ENCODE results near the gene KLHL17. TPM values are rescaled to one million over a fixed set of nuclear protein-coding genes. Genes with fewer than 3 reads are reported as not detected.
"Not testable (repeated sequence)": the region's sequence is repeated elsewhere in the genome, so short reads cannot be mapped to it uniquely, and the experiment has no call there.

Gene KLHL17
- polyA plus RNA-seq, 4 donors, result 3.9 to 11.9 (median 6.8) TPM

- DNase-seq (no peak), FAIRE-seq (no peak)
- WGBS, 3 donors, result 45 to 66% (median 59%) methylated on average over 4 to 7 of the region's 7 CpGs
- peak overlapping the region in 1 of 3 donors; percentile 78 for H3K27ac ChIP-seq (ENCODE audit: low read depth in 1 of 3, low read length in 2 of 3)
- peaks cover 0 to 4% of the 10 kb centered on the region in 2 donors for H3K9me3 ChIP-seq (ENCODE audit: control insufficient read depth in 2 of 2, insufficient read depth in 1 of 2, low read depth in 1 of 2, low read length in 1 of 2)
- H3K36me3 ChIP-seq (ENCODE audit: control insufficient read depth in 3 of 3, insufficient read depth in 2 of 3, low read depth in 1 of 3, low read length in 3 of 3), result peaks cover 0 to 12% (median 0%) of the 10 kb centered on the region in 3 donors
- H3K4me3 ChIP-seq (ENCODE audit: low read depth in 1 of 3, low read length in 3 of 3), result no peak overlapping the region
- peaks cover 0 to 43% (median 4%) of the 10 kb centered on the region in 3 donors for H3K4me1 ChIP-seq (ENCODE audit: control insufficient read depth in 3 of 3, insufficient read depth in 2 of 3, low read depth in 1 of 3, low read length in 2 of 3)
- peaks cover 0 to 22% (median 5%) of the 10 kb centered on the region in 3 donors for H3K27me3 ChIP-seq (ENCODE audit: control insufficient read depth in 3 of 3, insufficient read depth in 3 of 3, low read length in 3 of 3)
Observed at GRCh38 chr1:1004420-1004779, 44.0 kb downstream of the KLHL17 start.

DNA sequence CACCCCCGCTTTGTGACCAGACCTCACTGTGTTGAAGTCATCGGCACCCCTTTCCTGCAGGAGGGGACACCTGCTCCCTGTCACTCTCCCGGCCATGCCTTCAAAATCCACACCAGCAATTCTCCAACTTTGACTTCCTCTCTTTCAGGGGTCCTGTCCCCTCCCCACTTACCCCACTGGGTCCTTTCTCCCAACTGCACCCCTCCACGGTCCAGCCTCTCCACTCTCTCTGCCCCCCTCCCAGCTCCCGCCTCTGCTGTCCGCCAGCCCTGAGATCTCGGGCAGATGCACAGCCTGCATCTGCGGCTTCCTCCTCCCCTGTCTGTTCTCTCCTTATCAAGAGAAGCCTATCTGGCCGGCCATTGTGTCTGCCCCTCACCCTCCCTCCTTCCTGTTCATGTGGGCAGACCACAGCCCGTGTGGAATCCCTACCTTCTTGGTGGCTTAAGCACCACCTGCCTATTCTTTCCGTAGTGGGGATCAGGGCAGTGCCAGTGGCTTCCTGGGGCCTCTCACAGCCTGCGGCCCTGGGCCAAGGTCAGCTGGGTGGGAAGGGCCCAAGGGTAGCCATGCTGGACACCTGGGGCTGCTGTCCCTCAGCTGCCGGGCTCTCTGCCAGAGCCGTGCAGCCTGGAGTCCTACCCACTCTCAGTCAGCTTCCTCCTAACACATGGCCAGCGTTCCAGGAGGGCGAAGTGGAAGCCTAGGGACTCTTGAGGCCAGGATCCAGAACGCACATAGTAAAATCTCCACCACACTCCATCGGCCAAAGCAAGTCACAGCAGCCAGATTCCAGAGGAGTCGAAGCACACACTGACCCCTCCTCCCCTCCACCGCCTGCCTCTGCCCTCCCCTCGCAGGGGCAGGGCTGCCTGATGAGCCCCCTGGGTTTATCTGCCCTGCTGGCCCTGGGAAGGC, 44.7 kb downstream of the KLHL17 start:
- no peak for FAIRE-seq

GRCh38 chr1:1005774-1006304, 45.5 kb downstream of the KLHL17 start:
- Histone ChIP-seq H3K27ac (ENCODE audit: low read depth in 1 of 3, low read length in 2 of 3) (peak overlapping the region; percentile 73 to 98 (median 78)), H3K9me3 (ENCODE audit: control insufficient read depth in 2 of 2, insufficient read depth in 1 of 2, low read depth in 1 of 2, low read length in 1 of 2) (peaks cover 0 to 4% of the 10 kb centered on the region in 2 donors), H3K27me3 (ENCODE audit: control insufficient read depth in 3 of 3, insufficient read depth in 3 of 3, low read length in 3 of 3) (peaks cover 0 to 16% (median 3%) of the 10 kb centered on the region in 3 donors), H3K4me1 (ENCODE audit: control insufficient read depth in 3 of 3, insufficient read depth in 2 of 3, low read depth in 1 of 3, low read length in 2 of 3) (peaks cover 0 to 39% (median 0%) of the 10 kb centered on the region in 3 donors), H3K4me3 (ENCODE audit: low read depth in 1 of 3, low read length in 3 of 3) (peak overlapping the region in 2 of 3 donors; percentile 16 to 51), H3K36me3 (ENCODE audit: control insufficient read depth in 3 of 3, insufficient read depth in 2 of 3, low read depth in 1 of 3, low read length in 3 of 3) (peaks cover 0 to 12% (median 0%) of the 10 kb centered on the region in 3 donors)
- no peak for DNase-seq
- no peak for FAIRE-seq
- WGBS, 3 donors, result 51 to 65% (median 56%) methylated on average over 17 to 23 of the region's 23 CpGs

More for the DNA sequence above, 44.7 kb downstream of the KLHL17 start:
- Histone ChIP-seq H3K27me3 (ENCODE audit: control insufficient read depth in 3 of 3, insufficient read depth in 3 of 3, low read length in 3 of 3) (peaks cover 0 to 20% (median 3%) of the 10 kb centered on the region in 3 donors), H3K4me3 (ENCODE audit: low read depth in 1 of 3, low read length in 3 of 3) (peak overlapping the region in 2 of 3 donors; percentile 16 to 51), H3K27ac (ENCODE audit: low read depth in 1 of 3, low read length in 2 of 3) (peak overlapping the region; percentile 33 to 98 (median 78)), H3K9me3 (ENCODE audit: control insufficient read depth in 2 of 2, insufficient read depth in 1 of 2, low read depth in 1 of 2, low read length in 1 of 2) (peaks cover 0 to 4% of the 10 kb centered on the region in 2 donors), H3K36me3 (ENCODE audit: control insufficient read depth in 3 of 3, insufficient read depth in 2 of 3, low read depth in 1 of 3, low read length in 3 of 3) (peaks cover 0 to 12% (median 0%) of the 10 kb centered on the region in 3 donors), H3K4me1 (ENCODE audit: control insufficient read depth in 3 of 3, insufficient read depth in 2 of 3, low read depth in 1 of 3, low read length in 2 of 3) (peaks cover 0 to 43% (median 4%) of the 10 kb centered on the region in 3 donors)
- peak; percentile 68 to 69 for DNase-seq
- 10 to 15% (median 14%) methylated on average over 21 of the region's 21 CpGs for WGBS, 3 donors

- WGBS, 3 donors, result 37 to 72% (median 57%) methylated on average over 37 of the region's 37 CpGs
- peaks cover 0 to 33% (median 0%) of the 10 kb centered on the region in 3 donors for H3K4me1 ChIP-seq (ENCODE audit: control insufficient read depth in 3 of 3, insufficient read depth in 2 of 3, low read depth in 1 of 3, low read length in 2 of 3)
- peak overlapping the region; percentile 73 to 98 (median 78) for H3K27ac ChIP-seq (ENCODE audit: low read depth in 1 of 3, low read length in 2 of 3)
- DNase-seq, result peak; percentile 97
- peak overlapping the region in 2 of 3 donors; percentile 16 to 51 for H3K4me3 ChIP-seq (ENCODE audit: low read depth in 1 of 3, low read length in 3 of 3)
- H3K36me3 ChIP-seq (ENCODE audit: control insufficient read depth in 3 of 3, insufficient read depth in 2 of 3, low read depth in 1 of 3, low read length in 3 of 3), result peaks cover 0 to 12% (median 0%) of the 10 kb centered on the region in 3 donors
- peaks cover 0 to 9% (median 3%) of the 10 kb centered on the region in 3 donors for H3K27me3 ChIP-seq (ENCODE audit: control insufficient read depth in 3 of 3, insufficient read depth in 3 of 3, low read length in 3 of 3)
- no peak for FAIRE-seq
- peaks cover 0 to 4% of the 10 kb centered on the region in 2 donors for H3K9me3 ChIP-seq (ENCODE audit: control insufficient read depth in 2 of 2, insufficient read depth in 1 of 2, low read depth in 1 of 2, low read length in 1 of 2)
Observed at GRCh38 chr1:1006305-1007159, 46.1 kb downstream of the KLHL17 start.

DNA sequence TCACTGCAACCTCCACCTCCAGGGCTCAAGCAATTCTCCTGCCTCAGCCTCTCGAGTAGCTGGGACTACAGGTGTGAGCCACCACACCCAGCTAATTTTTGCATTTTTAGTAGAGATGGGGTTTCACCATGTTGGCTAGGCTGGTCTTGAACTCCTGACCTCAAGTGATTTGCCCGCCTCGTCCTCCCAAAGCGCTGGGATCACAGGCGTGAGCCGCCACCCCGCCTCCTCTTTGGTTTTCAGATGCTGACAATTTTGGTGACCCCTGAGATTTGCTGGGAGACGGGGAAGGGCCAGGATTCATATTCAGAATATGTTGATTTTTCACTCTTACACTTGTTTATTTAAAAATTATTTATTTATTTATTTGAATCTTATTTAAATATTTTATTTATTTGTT, 49.7 kb downstream of the KLHL17 start:
- DNase-seq; H3K4me3 ChIP-seq (ENCODE audit: low read depth in 1 of 3, low read length in 3 of 3); H3K9me3 ChIP-seq (ENCODE audit: control insufficient read depth in 2 of 2, insufficient read depth in 1 of 2, low read depth in 1 of 2, low read length in 1 of 2); FAIRE-seq; H3K36me3 ChIP-seq (ENCODE audit: control insufficient read depth in 3 of 3, insufficient read depth in 2 of 3, low read depth in 1 of 3, low read length in 3 of 3); H3K27me3 ChIP-seq (ENCODE audit: control insufficient read depth in 3 of 3, insufficient read depth in 3 of 3, low read length in 3 of 3); H3K27ac ChIP-seq (ENCODE audit: low read depth in 1 of 3, low read length in 2 of 3): not testable (repeated sequence)
- peaks cover 0 to 40% (median 4%) of the 10 kb centered on the region in 3 donors for H3K4me1 ChIP-seq (ENCODE audit: control insufficient read depth in 3 of 3, insufficient read depth in 2 of 3, low read depth in 1 of 3, low read length in 2 of 3)
- WGBS, 3 donors, result 70 to 87% (median 75%) methylated on average over 8 of the region's 8 CpGs

- FAIRE-seq (no peak), DNase-seq (no peak)
- WGBS, 3 donors, result 77 to 85% (median 84%) methylated on average over 14 of the region's 14 CpGs
- H3K4me3 ChIP-seq (ENCODE audit: low read depth in 1 of 3, low read length in 3 of 3), result no peak overlapping the region
- peaks cover 0 to 26% (median 4%) of the 10 kb centered on the region in 3 donors for H3K4me1 ChIP-seq (ENCODE audit: control insufficient read depth in 3 of 3, insufficient read depth in 2 of 3, low read depth in 1 of 3, low read length in 2 of 3)
- no peak overlapping the region for H3K27ac ChIP-seq (ENCODE audit: low read depth in 1 of 3, low read length in 2 of 3)
- H3K9me3 ChIP-seq (ENCODE audit: control insufficient read depth in 2 of 2, insufficient read depth in 1 of 2, low read depth in 1 of 2, low read length in 1 of 2), result peaks cover 0 to 4% of the 10 kb centered on the region in 2 donors
- H3K36me3 ChIP-seq (ENCODE audit: control insufficient read depth in 3 of 3, insufficient read depth in 2 of 3, low read depth in 1 of 3, low read length in 3 of 3), result no peaks in the 10 kb centered on the region
- no peaks in the 10 kb centered on the region for H3K27me3 ChIP-seq (ENCODE audit: control insufficient read depth in 3 of 3, insufficient read depth in 3 of 3, low read length in 3 of 3)
Observed at GRCh38 chr1:1011396-1011949, 51.1 kb downstream of the KLHL17 start.

DNA sequence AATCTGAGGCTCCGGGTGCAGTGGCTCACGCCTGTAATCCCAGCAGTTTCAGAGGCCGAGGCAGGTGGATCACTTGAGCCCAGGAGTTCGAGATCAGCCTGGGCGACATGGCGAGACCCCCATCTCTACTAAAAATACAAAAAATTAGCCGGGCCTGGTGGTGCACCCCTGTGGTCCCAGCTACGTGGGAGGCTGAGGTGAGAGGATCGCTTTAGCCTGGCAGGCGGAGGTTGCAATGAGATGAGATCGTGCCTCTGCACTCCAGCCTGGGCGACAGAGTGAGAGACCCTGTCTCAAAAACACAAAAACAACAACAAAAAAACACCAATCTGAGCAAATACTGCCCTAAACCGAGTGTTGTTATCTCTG, 52.3 kb downstream of the KLHL17 start:
- DNase-seq; H3K9me3 ChIP-seq (ENCODE audit: control insufficient read depth in 2 of 2, insufficient read depth in 1 of 2, low read depth in 1 of 2, low read length in 1 of 2); H3K27me3 ChIP-seq (ENCODE audit: control insufficient read depth in 3 of 3, insufficient read depth in 3 of 3, low read length in 3 of 3); H3K36me3 ChIP-seq (ENCODE audit: control insufficient read depth in 3 of 3, insufficient read depth in 2 of 3, low read depth in 1 of 3, low read length in 3 of 3); FAIRE-seq: not testable (repeated sequence)
- H3K27ac ChIP-seq (ENCODE audit: low read depth in 1 of 3, low read length in 2 of 3), result peak overlapping the region; percentile 86 to 95 (median 90)
- H3K4me3 ChIP-seq (ENCODE audit: low read depth in 1 of 3, low read length in 3 of 3), result peak overlapping the region in 2 of 3 donors; percentile 63 to 65
- 34 to 59% (median 40%) methylated on average over 13 of the region's 13 CpGs for WGBS, 3 donors
- H3K4me1 ChIP-seq (ENCODE audit: control insufficient read depth in 3 of 3, insufficient read depth in 2 of 3, low read depth in 1 of 3, low read length in 2 of 3), result peaks cover 0 to 19% (median 4%) of the 10 kb centered on the region in 3 donors
